Stomach smooth muscle (tissue), 2 donors: ENCODE results near the gene SOCS6.

Experiments
- H3K27ac ChIP-seq: one replicate; pipeline ENCODE4 v1.7.0; 2013; ENCODE audit warnings: mild to moderate bottlenecking, low read length, inconsistent platforms
- H3K27me3 ChIP-seq, 2 donors: one replicate each; pipeline ENCODE4 v1.7.0; 2013; ENCODE audit warnings: low read length in 2 of 2; ENCODE audit not compliant: insufficient read depth in 2 of 2, control insufficient read depth in 1 of 2
- H3K36me3 ChIP-seq, 2 donors: one replicate each; pipeline ENCODE4 v1.7.0; 2013; ENCODE audit warnings: low read length in 2 of 2; ENCODE audit not compliant: control insufficient read depth in 2 of 2, insufficient read depth in 2 of 2
- H3K4me1 ChIP-seq: one replicate; pipeline ENCODE4 v1.7.0; 2013; ENCODE audit warnings: low read length; ENCODE audit not compliant: control insufficient read depth, insufficient read depth
- H3K4me3 ChIP-seq, 2 donors: one replicate each; pipeline ENCODE4 v1.7.0; 2013; ENCODE audit warnings: low read length in 2 of 2
- H3K9ac ChIP-seq, 2 donors: one replicate each; pipeline ENCODE4 v1.7.0; 2013; ENCODE audit warnings: low read length in 2 of 2, mild to moderate bottlenecking in 1 of 2
- H3K9me3 ChIP-seq, 2 donors: one replicate each; pipeline ENCODE4 v1.7.0; 2013; ENCODE audit warnings: low read length in 2 of 2; ENCODE audit not compliant: control insufficient read depth in 2 of 2
- donor health status: healthy.
- donor health status: Pancreatic carcinoma.

Gene SOCS6

DNA sequence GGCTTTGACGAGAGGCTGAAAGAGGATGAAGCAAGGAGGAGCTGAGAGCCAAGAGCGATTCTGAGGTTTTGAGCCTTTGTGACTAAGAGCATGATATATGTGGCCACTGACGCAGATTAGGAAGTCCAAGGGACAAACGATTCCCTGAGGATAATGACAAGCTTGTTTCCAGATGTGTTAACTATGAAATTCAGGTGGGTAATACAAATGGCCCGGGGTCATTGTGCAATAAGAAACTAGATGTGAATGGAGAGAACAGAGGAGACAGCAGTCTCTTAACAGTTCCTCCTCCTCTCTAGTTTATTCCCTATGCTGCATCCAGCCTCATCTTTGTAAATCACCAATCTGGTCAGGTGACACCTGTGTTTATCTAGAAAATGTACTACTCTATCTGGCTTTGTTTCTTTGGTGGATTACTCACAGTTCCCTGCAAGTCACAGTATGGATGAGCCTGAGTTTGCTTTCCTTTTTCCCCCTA, 84.2 kb downstream of the SOCS6 start:
- Histone ChIP-seq H3K36me3 (no peaks in the 10 kb centered on the region), H3K27ac (no peak overlapping the region), H3K27me3 (no peaks in the 10 kb centered on the region), H3K9ac (no peak overlapping the region), H3K4me3 (no peak overlapping the region), H3K9me3 (no peaks in the 10 kb centered on the region), H3K4me1 (no peaks in the 10 kb centered on the region)

GRCh38 chr18:70374154-70374553, 85.3 kb downstream of the SOCS6 start:
- Histone ChIP-seq H3K9ac (no peak overlapping the region), H3K4me3 (no peak overlapping the region), H3K9me3 (no peaks in the 10 kb centered on the region), H3K36me3 (no peaks in the 10 kb centered on the region), H3K27me3 (no peaks in the 10 kb centered on the region), H3K27ac (no peak overlapping the region), H3K4me1 (no peaks in the 10 kb centered on the region)

DNA sequence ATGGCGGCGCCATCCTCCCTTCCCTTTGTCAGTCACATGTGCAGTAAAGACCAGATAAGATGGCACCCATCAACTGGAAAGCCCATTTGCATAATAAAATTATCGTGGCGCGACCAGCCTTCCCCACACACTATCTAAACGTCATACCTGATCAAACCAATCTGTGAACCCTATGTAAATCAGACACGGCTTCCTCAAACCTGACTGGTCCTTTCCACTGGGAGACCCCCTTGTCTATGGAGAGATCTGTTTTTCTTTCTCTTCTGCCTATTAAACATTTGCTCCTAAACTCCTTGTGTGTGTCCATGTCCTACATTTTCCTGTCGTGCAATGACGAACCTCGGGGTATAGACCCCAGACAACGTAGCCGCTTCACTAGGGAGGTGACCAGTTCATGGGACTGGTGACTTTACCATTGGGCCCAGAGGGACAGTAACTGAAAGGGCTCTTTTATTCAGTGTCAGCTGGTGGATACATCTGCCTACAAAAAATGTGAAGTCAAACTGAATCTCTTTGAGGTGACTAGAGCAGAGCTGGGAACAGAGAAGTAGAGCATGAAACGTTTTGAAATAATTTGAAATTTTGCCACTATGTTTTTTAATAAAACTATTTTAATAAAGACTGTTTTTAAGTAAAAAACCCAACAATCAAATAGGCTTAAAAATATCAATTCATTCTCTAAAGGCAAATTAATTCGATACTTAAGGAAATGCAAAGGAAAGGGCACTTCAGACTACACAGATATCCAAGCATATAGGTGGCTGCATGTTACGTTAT, 87.5 kb downstream of the SOCS6 start:
- no peak overlapping the region for H3K27ac ChIP-seq
- no peaks in the 10 kb centered on the region for H3K4me1 ChIP-seq
- no peaks in the 10 kb centered on the region for H3K9me3 ChIP-seq
- H3K4me3 ChIP-seq, result no peak overlapping the region
- H3K36me3 ChIP-seq, result no peaks in the 10 kb centered on the region
- no peak overlapping the region for H3K9ac ChIP-seq
- no peaks in the 10 kb centered on the region for H3K27me3 ChIP-seq

DNA sequence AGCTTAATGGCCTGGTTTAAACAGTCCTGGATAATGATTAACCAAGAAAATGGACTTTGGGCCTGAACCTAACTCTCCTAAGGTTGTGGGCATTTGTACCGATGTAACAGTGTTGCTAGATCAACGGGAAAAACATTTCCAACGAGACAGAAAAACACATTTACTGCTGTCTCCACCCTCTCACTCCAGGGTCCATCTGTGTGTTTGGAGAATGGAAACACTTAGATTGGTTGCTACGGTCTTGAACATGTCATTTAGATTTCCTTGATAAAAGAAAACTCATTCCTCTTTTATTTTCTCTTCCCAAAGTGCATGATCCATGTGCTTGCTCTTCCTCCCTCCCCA, 88.0 kb downstream of the SOCS6 start:
- H3K9ac ChIP-seq, result no peak overlapping the region
- H3K36me3 ChIP-seq, result no peaks in the 10 kb centered on the region
- H3K9me3 ChIP-seq, result no peaks in the 10 kb centered on the region
- H3K4me3 ChIP-seq, result no peak overlapping the region
- H3K4me1 ChIP-seq, result no peaks in the 10 kb centered on the region
- H3K27me3 ChIP-seq, result no peaks in the 10 kb centered on the region
- H3K27ac ChIP-seq, result no peak overlapping the region

DNA sequence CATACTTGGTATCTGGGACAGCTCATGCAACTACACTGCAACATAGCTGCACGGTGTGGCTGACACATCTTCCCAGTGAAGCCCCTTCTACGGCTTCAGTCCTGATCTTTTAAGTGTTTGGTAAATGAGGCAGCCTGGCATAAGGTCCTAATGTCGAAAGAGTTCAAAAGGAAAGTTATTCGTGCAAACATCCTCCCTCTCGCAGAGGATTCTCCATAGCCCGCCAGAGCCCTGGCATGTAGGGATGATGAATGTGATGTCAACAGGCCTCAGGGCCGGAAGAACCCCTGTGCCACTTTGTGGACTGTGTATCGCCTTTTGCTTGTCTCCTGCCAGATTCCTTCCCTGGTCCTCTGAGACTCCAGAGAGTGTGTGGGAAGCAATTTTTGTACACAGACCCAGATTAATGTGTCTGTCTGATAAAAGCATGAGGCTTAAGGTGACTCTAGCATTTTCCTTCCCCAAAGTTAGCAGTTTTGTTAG, 88.5 kb downstream of the SOCS6 start:
- no peak overlapping the region for H3K9ac ChIP-seq
- H3K4me3 ChIP-seq, result no peak overlapping the region
- H3K4me1 ChIP-seq, result no peaks in the 10 kb centered on the region
- H3K9me3 ChIP-seq, result no peaks in the 10 kb centered on the region
- no peak overlapping the region for H3K27ac ChIP-seq
- H3K27me3 ChIP-seq, result no peaks in the 10 kb centered on the region
- H3K36me3 ChIP-seq, result no peaks in the 10 kb centered on the region

DNA sequence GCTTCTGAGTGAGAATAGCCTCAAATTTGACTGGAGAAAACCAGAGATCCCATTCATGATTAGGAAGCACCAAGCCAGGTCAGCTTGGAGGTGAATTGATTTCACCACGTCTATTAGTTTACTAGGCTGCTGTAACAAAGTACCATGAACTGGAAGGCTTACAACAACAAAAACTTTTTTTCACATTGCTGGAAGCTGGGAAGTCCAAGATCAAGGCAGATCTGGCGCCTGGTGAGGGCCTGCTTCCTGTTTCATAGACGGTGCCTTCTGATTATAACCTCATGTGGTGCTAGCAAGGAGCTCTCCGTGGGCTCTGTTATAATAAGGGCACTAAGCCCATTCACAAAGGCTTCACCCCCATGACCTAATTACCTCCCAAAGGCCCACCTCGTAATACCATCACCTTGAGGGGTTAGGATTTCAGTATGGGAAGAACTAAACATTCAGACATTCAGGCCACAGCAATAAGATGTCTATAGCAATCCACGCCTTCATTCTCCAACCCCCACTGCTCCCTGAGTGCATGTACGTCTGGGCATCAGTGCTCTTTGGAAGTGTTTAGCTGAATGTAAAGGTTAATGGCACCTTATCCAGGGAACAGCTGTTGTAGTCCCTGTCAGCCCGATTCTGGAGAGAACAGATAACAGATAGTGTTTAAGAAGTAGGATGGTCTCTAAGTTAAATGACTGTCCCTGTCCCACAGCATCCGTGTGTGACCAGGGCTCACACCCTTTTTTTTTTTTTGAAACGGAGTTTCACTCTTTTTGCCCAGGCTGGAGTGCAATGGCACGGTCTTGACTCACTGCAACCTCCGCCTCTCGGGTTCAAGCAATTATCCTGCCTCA, 89.2 kb downstream of the SOCS6 start:
- no peaks in the 10 kb centered on the region for H3K4me1 ChIP-seq
- H3K9ac ChIP-seq, result no peak overlapping the region
- H3K27ac ChIP-seq, result no peak overlapping the region
- H3K4me3 ChIP-seq, result no peak overlapping the region
- H3K36me3 ChIP-seq, result no peaks in the 10 kb centered on the region
- no peaks in the 10 kb centered on the region for H3K27me3 ChIP-seq
- no peaks in the 10 kb centered on the region for H3K9me3 ChIP-seq
